ENCODE data around the gene LMNTD2.
A peak's percentile ranks its signal among the peaks of the same experiment; 100 is the strongest.

The LMNTD2 gene

DNA sequence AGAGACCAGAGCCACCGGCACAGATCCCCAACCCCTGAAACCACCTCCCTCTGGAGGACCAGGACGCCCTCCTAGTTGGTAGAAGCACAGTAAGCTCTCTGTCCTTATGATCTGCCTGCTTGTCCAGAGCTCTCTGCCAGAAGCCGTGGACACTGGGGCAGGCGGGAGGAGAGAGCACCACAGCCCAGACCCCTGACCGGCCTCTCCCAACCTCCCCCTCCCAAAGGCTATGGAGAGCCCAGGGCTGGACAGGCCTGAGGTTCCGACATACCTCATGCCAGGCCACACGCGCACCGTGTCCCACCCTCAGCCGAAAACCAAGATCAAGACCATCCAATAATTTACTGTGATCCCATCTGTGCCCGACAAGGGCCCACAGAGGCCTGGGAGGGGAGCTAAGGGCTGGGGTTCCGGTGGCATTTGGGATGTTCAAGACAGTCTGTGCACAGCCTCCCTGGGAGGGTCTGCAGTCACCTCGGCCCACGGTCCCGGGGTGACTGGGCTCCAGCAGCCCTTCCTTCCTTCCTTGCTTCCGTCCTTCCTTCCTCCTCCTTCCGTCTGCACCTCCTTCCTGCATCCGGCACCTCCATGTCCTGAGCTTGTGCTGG is 28.5 kb downstream of the LMNTD2 start:
- Mint-ChIP-seq H3K4me1 (peaks cover 4% of the 10 kb centered on the region), H3K36me3 (ENCODE audit: low read depth) (no peaks in the 10 kb centered on the region), H3K27ac (no peak overlapping the region), H3K4me3 (peak overlapping the region; percentile 48 to 74 (median 64)), H3K9me3 (no peaks in the 10 kb centered on the region), H3K27me3 (ENCODE audit: low read depth) (peaks cover 5% of the 10 kb centered on the region)
- TF ChIP-seq CTCF (IDR thresholded peaks at IDR 0.05; ENCODE audit: unreplicated experiment in 3 of 3) = no peak

DNA sequence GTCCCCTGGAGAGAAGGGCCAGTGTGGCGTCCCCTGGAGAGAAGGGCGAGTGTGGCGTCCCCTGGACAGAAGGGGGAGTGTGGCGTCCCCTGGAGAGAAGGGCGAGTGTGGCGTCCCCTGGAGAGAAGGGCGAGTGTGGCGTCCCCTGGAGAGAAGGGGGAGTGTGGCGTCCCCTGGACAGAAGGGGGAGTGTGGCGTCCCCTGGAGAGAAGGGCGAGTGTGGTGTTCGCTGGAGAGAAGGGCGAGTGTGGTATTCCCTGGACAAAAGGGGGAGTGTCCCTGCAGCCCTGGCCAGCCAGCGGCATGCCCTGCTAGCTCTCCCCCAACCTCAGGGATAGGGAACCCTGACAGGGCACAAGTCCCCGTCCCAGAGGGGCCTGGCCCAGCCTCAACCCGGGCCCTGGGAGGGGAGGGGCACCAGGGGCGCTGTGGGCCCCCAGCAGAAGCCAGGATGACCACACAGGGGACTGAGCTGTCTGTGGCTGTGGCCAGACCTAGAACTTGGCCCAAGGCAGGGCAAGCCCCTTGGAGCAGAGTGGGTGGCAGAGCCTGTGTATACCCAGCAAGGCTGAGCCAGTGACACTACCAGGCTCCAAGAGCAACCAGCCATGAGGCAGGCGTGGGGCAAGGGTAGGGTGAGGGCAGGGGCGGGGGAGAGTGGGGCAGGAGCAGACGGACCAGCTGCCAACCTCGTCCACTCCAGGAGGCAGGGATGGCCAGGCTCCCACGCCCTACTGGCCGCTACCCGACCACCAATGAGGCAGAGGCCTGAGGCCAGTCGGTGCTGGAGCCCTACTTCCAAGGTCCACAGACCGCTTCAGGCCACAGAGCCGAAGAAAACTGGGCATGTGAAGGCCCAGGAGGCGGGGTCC is 29.3 kb downstream of the LMNTD2 start:
- Mint-ChIP-seq H3K36me3 (ENCODE audit: low read depth) (no peaks in the 10 kb centered on the region), H3K4me3 (peak overlapping the region; percentile 48 to 74 (median 64)), H3K27ac (no peak overlapping the region), H3K9me3 (no peaks in the 10 kb centered on the region), H3K4me1 (peaks cover 2% of the 10 kb centered on the region), H3K27me3 (ENCODE audit: low read depth) (peaks cover 2% of the 10 kb centered on the region)
- no peak for TF ChIP-seq CTCF (IDR thresholded peaks at IDR 0.05; ENCODE audit: unreplicated experiment in 3 of 3)

GRCh38 chr11:529728-530411 is 30.7 kb downstream of the LMNTD2 start:
- H3K27ac Mint-ChIP-seq = no peak overlapping the region
- peak overlapping the region in 1 of 3 experiments; percentile 48 for H3K4me3 Mint-ChIP-seq
- no peak for TF ChIP-seq CTCF (IDR thresholded peaks at IDR 0.05; ENCODE audit: unreplicated experiment in 3 of 3)
- H3K4me1 Mint-ChIP-seq = no peaks in the 10 kb centered on the region
- no peaks in the 10 kb centered on the region for H3K36me3 Mint-ChIP-seq (ENCODE audit: low read depth)
- H3K27me3 Mint-ChIP-seq (ENCODE audit: low read depth) = peaks cover 3% of the 10 kb centered on the region
- no peaks in the 10 kb centered on the region for H3K9me3 Mint-ChIP-seq

GRCh38 chr11:528815-529727 is 31.5 kb downstream of the LMNTD2 start:
- no peak for TF ChIP-seq CTCF (IDR thresholded peaks at IDR 0.05; ENCODE audit: unreplicated experiment in 3 of 3)
- Mint-ChIP-seq H3K27ac (no peak overlapping the region), H3K36me3 (ENCODE audit: low read depth) (no peaks in the 10 kb centered on the region), H3K27me3 (ENCODE audit: low read depth) (peaks cover 3% of the 10 kb centered on the region), H3K4me3 (peak overlapping the region in 1 of 3 experiments; percentile 30), H3K4me1 (no peaks in the 10 kb centered on the region), H3K9me3 (no peaks in the 10 kb centered on the region)

GRCh38 chr11:528166-528814 is 32.2 kb downstream of the LMNTD2 start:
- no peak for TF ChIP-seq CTCF (IDR thresholded peaks at IDR 0.05; ENCODE audit: unreplicated experiment in 3 of 3)
- Mint-ChIP-seq H3K4me1 (no peaks in the 10 kb centered on the region), H3K9me3 (no peaks in the 10 kb centered on the region), H3K36me3 (ENCODE audit: low read depth) (no peaks in the 10 kb centered on the region), H3K27me3 (ENCODE audit: low read depth) (peaks cover 3% of the 10 kb centered on the region), H3K4me3 (no peak overlapping the region), H3K27ac (no peak overlapping the region)

Measured in nephron (organoid).